ENCODE results near the gene MYZAP. TPM values are rescaled to one million over a fixed set of nuclear protein-coding genes. Genes with fewer than 3 reads are reported as not detected.

The MYZAP gene
- total RNA-seq, 1 experiment from 2014 or later, result 6.4 TPM

- no peak for DNase-seq
- no peaks in the 10 kb centered on the region for H3K27me3 Mint-ChIP-seq (ENCODE audit: insufficient read depth, unreplicated experiment)
- H3K9me3 Mint-ChIP-seq (ENCODE audit: unreplicated experiment), result no peaks in the 10 kb centered on the region
- no peak overlapping the region for H3K4me3 Mint-ChIP-seq (ENCODE audit: unreplicated experiment)
- no TSS peak for BruUV-seq (replicated peaks)
- Histone ChIP-seq H3K9me3 (no peaks in the 10 kb centered on the region), H3K36me3 (ENCODE audit: control insufficient read depth, insufficient read depth, low read length) (no peaks in the 10 kb centered on the region), H3K4me1 (peaks cover 7% of the 10 kb centered on the region), H3K4me3 (ENCODE audit: low read depth, low read length) (no peak overlapping the region), H3K27me3 (replicated peaks; ENCODE audit: control insufficient read depth, insufficient read depth, low read length) (no peaks in the 10 kb centered on the region)
- H3K4me1 Mint-ChIP-seq (ENCODE audit: low read depth, unreplicated experiment), result peaks cover 8% of the 10 kb centered on the region
- POLR2A ChIA-PET, result no interaction called here
- intact Hi-C loops (cut with micrococcal nuclease; ENCODE audit: unreplicated experiment), result no loop called here
- no peak for TF ChIP-seq CTCF (IDR thresholded peaks at IDR 0.05; ENCODE audit: insufficient read depth in 1 of 2, low read depth in 1 of 2, low read length in 1 of 2, severe bottlenecking in 1 of 2, unreplicated experiment in 1 of 2)
- no peak overlapping the region for H3K27ac Mint-ChIP-seq (ENCODE audit: unreplicated experiment)
- CTCF ChIA-PET, result no interaction called here
- H3K36me3 Mint-ChIP-seq (ENCODE audit: insufficient read depth, unreplicated experiment), result no peaks in the 10 kb centered on the region
These were observed 18.6 kb upstream of the MYZAP start for GRCh38 chr15:57573151-57573550.

GRCh38 chr15:57575363-57575762, 16.3 kb upstream of the MYZAP start:
- Mint-ChIP-seq H3K4me3 (ENCODE audit: unreplicated experiment) (no peak overlapping the region), H3K27ac (ENCODE audit: unreplicated experiment) (no peak overlapping the region), H3K9me3 (ENCODE audit: unreplicated experiment) (no peaks in the 10 kb centered on the region), H3K36me3 (ENCODE audit: insufficient read depth, unreplicated experiment) (no peaks in the 10 kb centered on the region), H3K27me3 (ENCODE audit: insufficient read depth, unreplicated experiment) (no peaks in the 10 kb centered on the region), H3K4me1 (ENCODE audit: low read depth, unreplicated experiment) (peaks cover 30% of the 10 kb centered on the region)
- no peak for DNase-seq
- intact Hi-C loops (cut with micrococcal nuclease; ENCODE audit: unreplicated experiment), result no loop called here
- ChIA-PET POLR2A (no interaction called here), CTCF (no interaction called here)
- Histone ChIP-seq H3K9me3 (no peaks in the 10 kb centered on the region), H3K4me1 (peaks cover 29% of the 10 kb centered on the region), H3K27me3 (replicated peaks; ENCODE audit: control insufficient read depth, insufficient read depth, low read length) (no peaks in the 10 kb centered on the region), H3K4me3 (ENCODE audit: low read depth, low read length) (no peak overlapping the region), H3K36me3 (ENCODE audit: control insufficient read depth, insufficient read depth, low read length) (no peaks in the 10 kb centered on the region)
- TF ChIP-seq CTCF (IDR thresholded peaks at IDR 0.05; ENCODE audit: insufficient read depth in 1 of 2, low read depth in 1 of 2, low read length in 1 of 2, severe bottlenecking in 1 of 2, unreplicated experiment in 1 of 2), result no peak
- no TSS peak for BruUV-seq (replicated peaks)

- H3K9me3 Mint-ChIP-seq (ENCODE audit: unreplicated experiment), result peaks cover 12% of the 10 kb centered on the region
- H3K27me3 Mint-ChIP-seq (ENCODE audit: insufficient read depth, unreplicated experiment), result no peaks in the 10 kb centered on the region
- no TSS peak for BruUV-seq (replicated peaks)
- Histone ChIP-seq H3K36me3 (ENCODE audit: control insufficient read depth, insufficient read depth, low read length) (no peaks in the 10 kb centered on the region), H3K9me3 (peaks cover 18% of the 10 kb centered on the region), H3K27me3 (replicated peaks; ENCODE audit: control insufficient read depth, insufficient read depth, low read length) (no peaks in the 10 kb centered on the region), H3K4me1 (peaks cover 49% of the 10 kb centered on the region), H3K4me3 (ENCODE audit: low read depth, low read length) (no peak overlapping the region)
- peaks cover 43% of the 10 kb centered on the region for H3K4me1 Mint-ChIP-seq (ENCODE audit: low read depth, unreplicated experiment)
- POLR2A ChIA-PET, result interaction anchor here (0.5 kb wide), 1 partner anchor 992 kb away, joined by 3 read pairs; no protein-coding TSS in a partner anchor
- no peak for DNase-seq
- no peak overlapping the region for H3K4me3 Mint-ChIP-seq (ENCODE audit: unreplicated experiment)
- intact Hi-C loops (cut with micrococcal nuclease; ENCODE audit: unreplicated experiment), result no loop called here
- CTCF ChIA-PET, result no interaction called here
- TF ChIP-seq CTCF (IDR thresholded peaks at IDR 0.05; ENCODE audit: insufficient read depth in 1 of 2, low read depth in 1 of 2, low read length in 1 of 2, severe bottlenecking in 1 of 2, unreplicated experiment in 1 of 2), result no peak
- H3K27ac Mint-ChIP-seq (ENCODE audit: unreplicated experiment), result peak overlapping the region; percentile 36
- H3K36me3 Mint-ChIP-seq (ENCODE audit: insufficient read depth, unreplicated experiment), result peaks cover 4% of the 10 kb centered on the region
These were observed 13.3 kb upstream of the MYZAP start for GRCh38 chr15:57578288-57578900.
